Stimulated activated CD8-positive, alpha-beta memory T cell treated with anti-CD3 and anti-CD28 coated beads, Interleukin-12 subunit alpha, Interleukin-12 subunit beta, amount 100 ng/mL, for 24 hours (primary cell): ENCODE measurements around the gene DBI.
"Not testable (repeated sequence)": the region's sequence is repeated elsewhere in the genome, so short reads cannot be mapped to it uniquely, and the experiment has no call there.

Experiments
- DNase-seq: peaks from one replicate; pipeline ENCODE4 v3.0.0-alpha.2; 2020; ENCODE audit errors: extremely low read depth

Gene DBI

DNA sequence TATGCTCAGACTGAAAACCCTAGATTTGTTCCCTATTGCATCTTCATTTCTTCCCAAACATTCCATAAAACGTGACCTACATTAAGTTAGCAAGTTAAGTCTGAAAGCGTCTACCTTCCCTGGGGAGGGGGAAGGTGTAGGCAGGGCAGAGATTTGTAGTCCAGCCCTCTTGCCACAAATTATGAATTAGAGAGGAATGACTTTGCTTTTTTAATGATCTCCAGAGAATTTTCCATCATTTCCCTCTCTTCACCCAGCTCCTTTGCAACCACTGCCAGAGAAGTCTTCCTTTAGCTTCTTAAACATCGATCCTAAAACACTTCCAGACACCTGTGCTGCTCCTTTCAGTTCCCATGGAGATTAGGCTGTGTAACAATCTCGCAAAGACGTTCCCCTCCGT lies 1.3 kb upstream of the DBI start:
- no peak for DNase-seq

DNA sequence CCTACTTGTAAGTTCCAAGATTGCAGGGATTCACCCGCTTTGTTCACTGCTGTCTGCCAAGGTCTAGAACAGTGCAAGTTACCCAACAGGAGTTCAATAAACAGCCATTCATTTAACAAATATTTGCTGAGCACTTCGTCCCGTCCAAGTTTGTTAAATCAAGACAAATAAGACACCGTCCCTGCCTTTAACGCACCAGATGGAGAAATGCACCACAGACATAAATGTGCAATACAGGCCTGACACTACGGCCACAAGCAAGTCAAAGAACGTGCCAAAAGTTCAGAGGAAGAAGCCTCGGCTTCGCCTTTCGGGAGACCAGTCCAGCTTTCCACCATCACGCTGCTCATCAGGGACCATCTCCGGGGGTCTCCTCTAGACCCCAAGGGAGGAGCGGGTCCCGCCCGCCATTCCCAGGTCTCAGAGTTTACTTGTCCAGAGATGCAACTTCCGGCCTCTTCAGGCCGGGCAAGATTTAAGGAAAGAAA lies 572 bp upstream of the DBI start:
- no peak for DNase-seq

DNA sequence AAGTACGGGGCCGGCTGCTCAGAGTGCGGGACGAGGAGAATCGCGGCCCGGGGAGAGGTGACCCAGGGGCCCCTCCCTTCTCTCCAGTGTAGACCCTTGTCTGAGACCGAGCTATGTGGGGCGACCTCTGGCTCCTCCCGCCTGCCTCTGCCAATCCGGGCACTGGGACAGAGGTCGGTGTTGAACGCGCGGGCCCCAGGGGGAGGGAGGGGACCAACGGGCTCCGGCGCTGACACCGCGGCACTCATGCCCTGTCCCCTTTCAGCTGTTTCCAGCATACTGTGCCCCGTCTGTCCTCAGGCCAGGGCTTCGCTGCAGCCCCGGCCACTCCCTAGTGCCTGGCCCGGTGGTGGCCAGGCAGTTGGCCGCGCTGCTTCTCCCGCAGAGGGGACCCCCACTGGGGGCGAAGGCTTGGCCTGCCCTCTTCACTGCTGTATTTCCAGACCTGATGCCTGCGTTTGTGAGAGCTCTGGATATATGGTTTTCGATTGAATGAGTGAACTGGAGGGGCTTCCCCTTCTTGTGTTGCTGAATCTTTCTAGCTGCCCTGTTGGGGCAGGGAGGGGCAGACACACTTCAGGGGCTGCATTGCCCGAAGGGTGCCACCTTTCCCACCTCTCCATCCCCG lies 809 bp downstream of the DBI start:
- DNase-seq: no peak

DNA sequence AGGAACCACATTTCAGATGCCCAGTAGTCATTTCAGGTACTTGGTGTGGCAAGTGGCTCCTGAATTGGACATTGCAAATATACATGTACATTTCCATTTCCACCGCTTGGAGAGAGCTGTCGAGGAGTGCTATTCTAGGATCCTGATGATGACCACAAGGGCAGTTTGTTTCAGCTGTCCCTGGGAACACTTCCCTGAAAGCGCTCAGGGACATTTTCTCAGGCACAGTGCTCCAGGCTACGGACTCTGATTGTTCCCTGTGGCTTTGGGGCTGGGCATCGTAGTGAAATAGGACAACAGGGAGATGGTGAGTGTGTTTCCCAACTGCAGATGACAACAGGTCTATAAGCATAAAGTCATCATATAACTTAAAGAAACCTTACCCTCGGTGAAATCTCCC lies 3.1 kb downstream of the DBI start:
- no peak for DNase-seq

DNA sequence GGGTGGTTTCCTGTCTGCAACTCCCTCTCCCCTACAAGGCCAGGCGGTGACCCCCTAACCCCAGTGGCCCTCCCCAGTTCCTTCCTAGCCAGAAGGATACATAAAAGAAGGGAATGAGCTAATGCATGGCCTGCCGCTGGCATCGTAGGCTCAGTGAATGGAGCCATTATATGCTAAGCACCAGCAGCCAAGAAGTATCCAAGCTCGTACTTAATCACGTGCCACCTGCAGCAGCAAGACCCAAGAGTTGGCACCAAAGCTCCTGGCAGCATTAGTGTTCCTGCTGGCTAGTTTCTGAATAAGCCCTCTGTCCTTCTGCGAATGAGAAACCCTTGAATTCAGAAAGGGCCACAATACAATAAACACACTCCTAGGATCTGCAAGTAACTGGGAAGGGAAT lies 4.3 kb downstream of the DBI start:
- no peak for DNase-seq

DNA sequence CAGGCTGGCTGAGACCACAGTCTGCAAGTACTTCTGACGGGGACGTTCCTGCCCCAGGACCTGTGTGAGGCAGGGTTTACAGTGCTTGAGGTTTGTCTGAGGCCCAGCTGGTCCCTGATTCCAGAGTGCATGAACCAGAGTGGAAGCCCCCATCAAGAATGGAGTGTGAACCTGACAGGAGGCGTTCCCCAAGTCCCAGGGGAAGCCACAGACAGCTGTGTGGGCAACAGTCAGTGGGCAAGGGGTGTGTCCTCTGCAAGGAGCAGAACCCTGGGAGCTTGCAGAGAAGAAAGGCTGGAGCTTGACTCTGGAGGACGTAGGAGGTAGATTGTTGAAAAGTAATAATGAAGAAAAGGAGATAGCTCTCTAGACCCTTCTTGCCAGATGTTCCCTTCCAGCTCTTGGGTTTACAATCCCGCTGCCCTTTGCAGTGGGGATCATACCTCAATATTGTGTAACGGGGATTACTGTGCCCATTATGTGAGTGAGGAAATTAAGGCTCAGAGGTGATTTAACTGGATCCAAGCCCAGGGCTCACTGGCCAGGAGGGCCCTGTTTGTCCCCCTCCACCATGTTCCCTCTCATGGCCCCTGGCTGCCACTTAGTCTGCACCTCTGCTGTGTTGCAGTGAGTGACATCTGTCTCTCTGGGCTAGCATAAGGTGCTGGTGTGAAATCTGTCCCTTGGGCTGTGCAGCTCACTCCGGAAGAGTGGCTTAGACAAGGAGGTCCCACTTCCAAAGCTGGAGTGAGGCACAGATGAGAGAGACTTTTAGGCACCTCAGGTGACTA lies 6.2 kb downstream of the DBI start:
- DNase-seq: no peak

DNA sequence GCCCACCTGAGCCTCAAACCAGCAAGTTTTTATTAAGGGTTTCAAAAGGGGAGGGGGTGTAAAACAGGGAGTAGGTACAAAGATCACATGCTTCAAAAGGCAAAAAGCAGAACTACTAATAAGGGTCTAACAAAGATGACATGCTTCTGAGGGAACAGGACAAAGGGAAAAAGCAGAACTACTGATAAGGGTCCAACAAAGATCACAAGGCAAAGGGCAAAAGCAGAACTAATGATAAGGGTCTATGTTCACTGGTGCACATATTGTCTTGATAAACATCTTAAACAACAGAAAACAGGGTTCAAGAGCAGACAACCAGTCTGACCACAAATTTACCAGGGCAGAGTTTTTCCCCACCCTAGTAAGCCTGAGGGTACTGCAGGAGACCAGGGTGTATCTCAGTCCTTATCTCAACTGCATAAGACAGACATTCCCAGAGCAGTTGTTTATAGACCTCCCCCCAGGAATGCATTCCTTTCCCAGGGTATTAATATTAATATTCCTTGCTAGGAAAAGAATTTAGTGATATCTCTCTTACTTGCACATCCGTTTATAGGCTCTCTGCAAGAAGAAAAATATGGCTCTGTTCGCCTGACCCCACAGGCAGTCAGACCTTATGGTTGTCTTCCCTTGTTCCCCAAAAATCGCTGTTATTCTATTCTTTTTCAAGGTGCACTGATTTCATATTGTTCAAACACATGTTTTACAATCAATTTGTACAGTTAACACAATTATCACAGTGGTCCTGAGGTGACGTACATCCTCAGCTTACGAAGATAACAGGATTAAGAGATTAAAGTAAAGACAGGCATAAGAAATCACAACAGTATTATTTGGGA lies 7.3 kb downstream of the DBI start:
- DNase-seq: not testable (repeated sequence)

DNA sequence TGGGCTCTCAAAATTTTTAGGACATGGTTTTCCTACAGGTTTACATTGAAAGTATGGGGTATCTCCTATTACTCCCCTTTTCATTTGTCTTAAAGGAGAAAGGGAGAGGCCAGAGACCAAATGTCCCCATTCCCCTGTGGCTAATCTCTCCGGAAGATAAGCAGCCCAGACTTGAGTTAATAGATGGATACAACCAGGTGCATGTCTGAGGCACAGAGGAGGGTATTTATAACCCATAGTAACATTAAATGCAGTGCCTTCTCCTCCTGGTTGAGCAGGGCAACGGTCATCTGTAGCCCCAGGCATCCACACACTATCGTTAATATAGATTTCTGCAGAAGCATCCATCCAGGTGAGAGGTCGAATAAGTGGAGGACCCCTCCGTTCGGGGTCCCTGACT lies 9.6 kb downstream of the DBI start:
- DNase-seq: not testable (repeated sequence)

DNA sequence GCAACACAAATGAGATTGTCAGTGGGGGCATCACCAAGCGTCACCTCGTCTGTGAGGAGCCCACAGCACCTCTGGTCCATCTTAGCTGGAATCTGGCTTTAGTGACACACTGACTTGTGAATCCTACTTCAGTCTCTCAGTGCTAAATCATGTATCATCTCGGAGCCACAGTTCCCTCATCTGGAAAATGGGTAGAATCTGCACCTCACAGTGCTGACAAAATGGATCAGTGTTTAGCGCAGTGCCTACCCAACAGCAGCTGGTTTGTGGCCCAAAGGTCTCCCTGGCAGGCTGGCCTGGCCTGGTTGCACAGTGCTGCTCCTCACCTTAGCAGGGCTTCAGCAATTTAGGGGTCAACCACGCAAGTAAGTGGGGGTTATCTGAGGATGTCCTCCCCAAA lies 10.0 kb downstream of the DBI start:
- DNase-seq: no peak

DNA sequence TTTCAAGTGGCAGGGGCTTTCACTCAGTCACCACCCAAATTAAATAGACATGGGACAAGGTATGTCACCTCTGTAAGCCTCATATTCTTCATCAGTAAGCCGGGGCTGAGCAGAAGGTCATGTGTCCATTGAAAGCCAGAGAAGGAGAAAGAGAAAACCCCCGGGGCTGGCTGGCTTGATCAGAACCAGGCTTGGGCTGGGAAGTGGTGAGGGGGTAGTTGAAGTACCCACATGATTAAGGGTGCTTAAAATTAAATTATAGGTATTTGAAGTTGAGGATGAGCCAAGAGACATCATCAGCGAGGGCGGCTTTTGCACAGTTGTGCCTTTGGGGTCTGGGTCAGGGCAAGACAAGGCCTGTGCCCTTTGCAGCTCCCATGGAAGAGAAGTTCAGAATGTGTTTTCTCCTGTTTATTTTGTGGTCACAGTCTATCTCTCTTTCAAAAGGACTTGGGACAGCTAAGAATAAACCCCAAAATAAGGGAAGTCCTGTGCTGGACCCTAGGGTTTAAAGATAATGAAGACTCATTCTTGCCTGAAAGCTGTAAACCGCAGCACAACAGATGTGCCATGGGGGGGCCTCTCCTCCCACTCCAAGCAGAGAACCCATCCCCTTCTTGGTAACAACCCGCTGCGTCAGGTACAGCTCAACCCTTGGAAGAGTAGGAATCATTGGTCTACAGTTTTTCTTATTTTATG lies 10.7 kb downstream of the DBI start:
- DNase-seq: no peak

DNA sequence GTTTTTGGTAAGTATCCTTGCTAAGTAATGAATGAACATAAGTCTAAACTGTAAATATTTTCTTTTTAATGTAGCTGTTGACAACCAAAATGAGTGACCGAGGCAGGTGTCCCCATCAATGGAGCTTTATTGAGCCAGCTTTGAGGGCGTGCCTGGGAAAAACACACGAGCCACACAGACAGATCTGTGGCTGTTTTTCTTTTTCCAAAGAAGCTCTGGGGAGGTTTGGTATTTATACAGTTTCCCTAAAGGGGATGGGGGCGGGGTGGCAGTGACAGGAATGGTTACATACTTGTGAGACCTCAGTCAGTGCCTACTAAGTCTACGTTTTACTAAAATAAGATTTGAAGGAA lies 11.2 kb downstream of the DBI start:
- no peak for DNase-seq

DNA sequence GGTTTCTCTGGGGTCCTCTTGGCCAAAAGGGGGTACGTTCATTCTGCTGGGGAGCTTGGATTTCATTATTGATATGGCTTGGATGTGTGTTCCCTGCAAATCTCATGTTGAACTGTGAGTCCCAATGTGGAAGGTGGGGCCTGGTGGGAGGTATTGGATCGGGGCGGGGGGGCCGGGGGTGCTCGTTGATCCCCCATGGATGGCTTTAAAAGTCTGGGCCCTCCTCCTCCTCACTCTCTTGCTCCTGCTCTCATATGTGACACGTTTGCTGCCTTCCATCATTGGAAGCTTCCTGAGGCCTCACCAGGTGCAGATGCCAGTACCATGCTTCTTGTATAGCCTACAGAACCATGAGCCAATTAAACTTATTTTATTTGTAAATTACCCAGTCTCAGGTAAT lies 11.8 kb downstream of the DBI start:
- no peak for DNase-seq

DNA sequence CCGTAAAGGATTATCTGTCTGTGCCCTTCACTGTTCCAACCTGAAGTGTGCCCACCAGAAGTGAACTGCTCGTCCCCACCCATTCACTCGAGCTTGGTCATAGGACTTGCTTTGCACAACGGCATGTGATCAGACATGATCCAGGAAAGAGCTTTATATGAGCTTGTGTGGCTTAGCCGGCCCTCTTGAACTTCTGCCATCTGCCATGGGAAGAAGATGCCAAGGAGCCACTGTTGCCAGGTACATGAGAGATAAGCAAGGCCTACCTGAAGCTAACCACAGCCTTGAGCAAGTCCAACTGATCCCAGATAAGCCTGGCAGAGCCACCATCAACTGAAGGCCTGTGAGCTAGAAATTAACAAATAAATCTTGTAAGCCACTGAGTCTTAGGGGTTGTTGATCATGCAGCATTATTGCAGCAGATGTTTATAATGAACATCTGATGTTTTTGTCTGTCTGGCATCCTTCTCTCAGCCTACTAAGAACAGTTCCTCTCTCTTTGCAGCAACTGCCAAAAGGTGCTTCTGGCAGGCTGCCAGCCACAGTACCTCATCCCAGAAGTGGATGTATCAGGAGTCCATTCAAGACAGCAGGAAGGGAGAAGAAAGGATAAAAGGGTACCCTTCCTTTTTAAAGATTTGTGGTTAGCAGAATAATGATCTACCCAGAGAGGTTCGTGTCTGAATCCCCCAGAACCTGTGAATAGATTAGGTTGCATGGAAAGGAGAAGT lies 16.8 kb downstream of the DBI start:
- no peak for DNase-seq

DNA sequence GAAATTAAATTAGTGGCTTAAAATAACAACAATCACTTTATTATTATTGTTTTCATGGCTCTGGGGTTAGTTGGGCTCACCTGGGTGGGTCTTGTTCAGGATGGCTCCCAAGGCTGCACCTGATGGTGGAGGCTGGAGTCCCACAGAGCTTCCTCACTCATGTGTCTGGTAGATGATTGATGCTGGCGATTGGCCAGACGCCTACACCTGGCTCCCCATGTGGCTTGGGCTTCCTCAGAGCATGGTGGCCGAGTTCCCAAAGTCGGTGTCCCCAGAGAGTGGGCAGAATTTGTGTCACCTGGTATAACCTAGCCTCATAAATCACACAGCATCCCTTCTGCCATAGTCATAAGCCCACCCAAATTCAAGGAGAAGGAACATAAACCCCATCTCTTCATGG lies 18.2 kb downstream of the DBI start:
- no peak for DNase-seq

DNA sequence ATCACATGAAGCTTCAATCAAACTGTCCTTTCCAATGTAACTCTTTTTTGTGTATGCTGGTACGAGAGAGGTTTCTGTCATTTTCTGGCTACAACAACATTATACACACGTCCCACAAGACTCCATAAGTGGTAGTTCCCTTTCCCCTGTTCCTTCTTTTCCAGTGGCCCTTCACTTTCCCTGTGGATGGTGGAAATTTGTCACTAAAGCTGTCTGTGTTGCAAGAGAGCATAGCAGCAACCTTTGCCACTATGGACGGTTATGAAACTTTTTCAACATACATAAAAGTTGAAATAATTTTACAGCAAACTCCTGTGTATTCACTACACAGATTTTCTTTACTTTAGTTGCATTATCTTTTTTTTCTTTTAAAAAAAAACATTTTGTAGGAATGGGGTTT lies 18.7 kb downstream of the DBI start:
- no peak for DNase-seq

DNA sequence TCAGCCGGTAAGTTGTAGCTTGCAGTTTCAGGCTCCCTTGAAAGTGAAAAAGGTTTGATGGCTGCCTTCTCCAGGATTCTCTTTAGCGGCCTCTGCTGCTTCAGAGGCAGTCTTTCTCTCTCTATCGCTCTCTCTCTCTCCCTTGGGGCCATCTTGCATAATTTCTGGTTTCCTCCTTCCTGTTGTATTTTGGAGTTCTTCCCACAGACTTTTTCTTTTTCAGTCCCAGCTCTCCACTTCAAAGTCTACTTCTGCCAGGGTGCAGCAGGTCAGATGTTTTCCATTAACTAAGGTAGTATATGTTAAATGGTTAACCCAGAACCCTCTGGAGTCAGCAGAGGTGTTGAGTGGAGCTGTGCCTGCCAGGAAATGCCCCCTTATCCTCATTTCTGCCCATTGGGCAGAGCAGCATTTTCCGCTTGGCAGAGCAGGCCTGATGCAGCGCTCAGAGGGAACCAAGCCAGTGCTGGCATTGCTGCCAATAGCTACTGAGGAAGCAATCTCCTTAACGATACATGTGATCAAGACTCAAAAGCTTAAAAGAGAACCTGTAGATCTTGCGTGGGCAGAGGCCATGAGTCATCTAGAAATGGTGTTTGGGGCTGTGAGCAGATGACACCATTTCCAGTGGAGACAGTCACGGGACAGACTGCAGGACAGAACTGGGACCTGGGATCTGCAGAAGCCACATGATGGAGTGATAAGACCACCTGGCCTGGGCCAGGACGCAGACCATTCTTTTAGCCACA lies 20.8 kb downstream of the DBI start:
- no peak for DNase-seq

DNA sequence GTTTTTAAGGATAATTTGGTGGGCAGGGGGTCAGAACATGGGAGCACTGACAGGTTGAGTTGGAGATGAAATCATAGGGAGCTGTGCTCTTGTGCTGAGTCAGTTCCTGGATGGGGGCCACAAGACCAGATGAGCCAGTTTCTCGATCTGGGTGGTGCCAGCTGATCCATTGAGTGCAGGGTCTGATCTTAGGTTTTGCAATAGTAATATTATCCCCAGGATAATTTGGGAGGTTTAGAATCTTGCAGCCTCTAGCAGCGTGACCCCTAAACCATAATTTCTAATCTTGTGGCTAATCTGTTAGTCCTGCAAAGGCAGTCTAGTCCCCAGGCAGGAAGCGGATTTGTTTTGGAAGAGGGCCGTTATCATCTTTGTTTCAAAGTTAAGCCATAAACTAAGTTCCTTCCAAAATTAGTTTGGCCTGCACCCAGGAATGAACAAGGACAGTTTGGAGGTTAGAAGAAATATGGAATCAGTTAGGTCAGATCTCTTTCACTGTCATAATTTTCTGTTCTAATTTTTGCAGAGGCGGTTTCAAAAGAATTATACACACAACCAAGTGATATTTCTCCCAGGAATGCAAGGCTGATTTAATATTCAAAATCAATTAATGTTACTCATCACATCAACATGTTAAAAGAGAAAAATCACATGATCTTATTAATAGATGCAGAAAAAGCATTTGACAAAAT lies 23.0 kb downstream of the DBI start:
- no peak for DNase-seq

DNA sequence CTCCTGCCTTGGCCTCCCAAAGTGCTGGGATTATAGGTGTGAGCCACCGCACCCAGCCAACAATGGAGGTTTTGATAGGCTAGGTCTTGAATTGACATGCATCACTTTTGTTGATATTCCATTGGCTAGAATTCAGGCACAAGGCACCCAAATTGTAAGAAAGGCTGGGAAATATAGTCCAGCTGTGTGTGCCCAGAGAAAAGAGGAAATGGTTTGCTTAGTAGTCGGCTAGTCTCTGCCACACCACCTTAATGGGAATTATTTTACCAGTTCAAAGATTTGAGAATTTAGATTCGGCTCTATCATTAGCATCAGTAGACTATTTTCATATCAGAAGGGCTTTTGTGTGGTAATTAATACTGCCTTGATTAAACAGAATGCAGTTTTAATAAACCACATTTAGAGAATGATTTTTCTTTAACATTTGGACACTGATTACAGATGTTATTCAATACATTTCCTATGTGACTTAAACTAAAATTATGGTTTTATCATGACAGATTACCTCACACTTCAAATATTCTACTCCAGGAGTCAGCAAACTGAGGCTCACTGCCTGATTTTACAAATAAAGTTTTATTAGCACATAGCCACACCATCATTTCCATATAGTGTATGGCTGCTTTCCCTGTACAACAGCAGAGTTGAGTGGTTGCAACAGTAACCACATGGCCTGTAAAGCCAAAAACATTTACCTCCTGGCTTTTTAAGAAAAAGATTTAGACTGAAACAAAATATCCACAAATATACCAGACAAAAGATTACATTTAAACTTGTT lies 27.4 kb downstream of the DBI start:
- DNase-seq: no peak

DNA sequence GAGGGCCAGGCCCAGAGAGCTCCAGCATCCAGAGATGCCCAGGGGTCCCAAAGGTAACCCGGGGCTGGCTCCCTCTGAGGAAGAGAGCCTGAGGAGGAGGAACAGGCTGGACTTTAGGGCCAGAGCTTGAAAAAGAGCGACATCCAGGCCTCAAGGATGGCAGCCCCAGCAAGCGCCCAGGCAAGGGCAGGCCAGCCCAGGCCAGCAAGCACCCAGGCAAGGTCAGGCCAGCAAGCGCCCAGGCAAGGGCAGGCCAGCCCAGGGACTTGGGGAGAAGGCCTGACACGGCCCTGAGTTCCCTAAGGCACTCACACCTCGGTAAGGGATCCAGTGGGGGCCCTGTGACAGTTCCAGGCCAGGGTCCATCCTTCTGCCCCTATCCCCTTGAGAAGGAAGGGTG lies 30.4 kb downstream of the DBI start:
- no peak for DNase-seq
